Measurements from ENCODE around the gene SLC22A2.

DNA sequence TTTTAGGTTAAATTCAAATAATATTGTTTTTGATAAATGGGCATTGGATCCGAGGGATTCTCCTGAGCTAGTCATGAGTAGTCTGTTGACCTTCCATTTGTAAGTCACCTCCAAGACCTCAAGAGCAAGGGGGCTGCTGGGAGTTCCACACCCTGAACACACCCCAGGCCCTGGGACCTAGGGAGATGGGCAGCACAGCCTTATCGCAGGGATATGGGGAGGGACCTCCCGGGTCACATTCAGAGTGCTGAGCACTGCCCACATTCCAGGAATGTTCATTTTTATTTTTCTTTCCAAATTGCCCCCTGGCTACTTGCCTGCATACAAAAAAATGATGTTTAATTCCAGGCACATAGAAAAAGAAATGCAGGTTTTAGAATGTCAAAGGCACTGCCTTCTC lies 55.5 kb downstream of the SLC22A2 start:
- TF ChIP-seq POLR2AphosphoS5 (IDR thresholded peaks at IDR 0.05; ENCODE audit: borderline replicate concordance, low read depth, low read length) (no peak), EZH2 (IDR thresholded peaks at IDR 0.05) (no peak), FOXP2 (optimal IDR thresholded peaks at IDR 0.05; ENCODE audit: control extremely low read depth, extremely low read length, insufficient read depth) (no peak)
